RWPE1 (cell line): Measurements from ENCODE around the gene MTUS2.

ENCODE experiments used
- CTCF ChIA-PET: fragments of 350-600 bp; sonication (Branson Sonifier 250); formaldehyde crosslinking; extraction: SDS; loops from one replicate; lab custom pipeline; 2021; lab: Yijun Ruan, JAX
- POLR2A ChIA-PET: fragments of 400-600 bp; formaldehyde crosslinking; extraction: SDS; loops from one replicate; lab custom pipeline; 2020; ENCODE audit warnings: antibody characterized with exemption; ENCODE audit not compliant: low non-redundant PET; lab: Yijun Ruan, JAX
- DNase-seq: peaks from one replicate; pipeline ENCODE4 v3.0.0; 2012; ENCODE audit warnings: low spot score
- H3K27ac ChIP-seq: fragments of 450-650 bp; 2 replicates; pipeline ENCODE4 v1.5.1; 2017
- CTCF ChIP-seq: fragments of 450-650 bp; conservative IDR thresholded peaks from 2 replicates; pipeline ENCODE4 v1.5.1; 2017; ENCODE audit warnings: low read depth, mild to moderate bottlenecking

MTUS2 gene

GRCh38 chr13:29105779-29106178, 285.6 kb downstream of the MTUS2 start:
- no peak overlapping the region for H3K27ac ChIP-seq
- ChIA-PET CTCF (interaction anchor here (0.5 kb wide), 1 partner anchor 127 kb away, joined by 3 read pairs; no protein-coding TSS in a partner anchor), POLR2A (no interaction called here)
- no peak for DNase-seq
- peak; percentile 21; the same call in 1 of the 2 replicates for TF ChIP-seq CTCF

- POLR2A ChIA-PET = no interaction called here
- no peak for DNase-seq
- CTCF ChIA-PET = no interaction called here
- H3K27ac ChIP-seq = no peak overlapping the region
- TF ChIP-seq CTCF = no peak
Measured at GRCh38 chr13:29106651-29107050, 286.5 kb downstream of the MTUS2 start.

- H3K27ac ChIP-seq = no peak overlapping the region
- CTCF ChIA-PET = no interaction called here
- TF ChIP-seq CTCF = no peak
- DNase-seq = no peak
- POLR2A ChIA-PET = no interaction called here
Measured at GRCh38 chr13:29108068-29108786, 288.1 kb downstream of the MTUS2 start.

GRCh38 chr13:29109987-29110386, 289.8 kb downstream of the MTUS2 start:
- DNase-seq = no peak
- ChIA-PET CTCF (no interaction called here), POLR2A (no interaction called here)
- no peak overlapping the region for H3K27ac ChIP-seq
- no peak for TF ChIP-seq CTCF

- ChIA-PET POLR2A (no interaction called here), CTCF (no interaction called here)
- no peak overlapping the region for H3K27ac ChIP-seq
- TF ChIP-seq CTCF = no peak
- DNase-seq = no peak
Measured at GRCh38 chr13:29111446-29111845, 291.3 kb downstream of the MTUS2 start.

- CTCF ChIA-PET = no interaction called here
Measured at GRCh38 chr13:29115842-29116241, 295.7 kb downstream of the MTUS2 start.

More at GRCh38 chr13:29115842-29116241, 295.7 kb downstream of the MTUS2 start:
- no peak overlapping the region for H3K27ac ChIP-seq
- POLR2A ChIA-PET = no interaction called here
- no peak for DNase-seq
- no peak for TF ChIP-seq CTCF
